IMR-90 (cell line): ENCODE measurements around the gene SEL1L2. TPM values are rescaled to one million over a fixed set of nuclear protein-coding genes. Genes with fewer than 3 reads are reported as not detected.

Experiments used
- ATAC-seq: fragments of 200-7000 bp; cut with Tn5 transposase; 2 replicates; pipeline ENCODE4 v1.9.1; 2020; ENCODE audit warnings: low read depth, mild to moderate bottlenecking, moderate library complexity
- BruUV-seq: library from RNA; stranded (reverse); fragments of 400-500 nt; replicated peaks from 2 replicates; lab custom pipeline; 2021; lab: Mats Ljungman, UMichigan
- CTCF ChIA-PET: fragments of 300-600 bp; formaldehyde crosslinking; extraction: SDS; loops from one replicate; lab custom pipeline; 2021; ENCODE audit warnings: antibody characterized with exemption; lab: Yijun Ruan, JAX
- POLR2A ChIA-PET: fragments of 300-600 bp; sonication (Branson Sonifier 250); formaldehyde crosslinking; loops from one replicate; lab custom pipeline; 2022; ENCODE audit warnings: antibody characterized with exemption; ENCODE audit not compliant: unreplicated experiment; lab: Charles Lee
- DNase-seq: peaks from one replicate; pipeline ENCODE4 v3.0.0; 2013
- H2AFZ ChIP-seq: replicated peaks from 2 replicates; pipeline ENCODE3; 2013; ENCODE audit warnings: low read length, mild to moderate bottlenecking; ENCODE audit not compliant: poor library complexity
- H2AK5ac ChIP-seq: 2 replicates; pipeline ENCODE4 v1.6.1; 2013; ENCODE audit warnings: low read depth, low read length, inconsistent platforms
- H2AK9ac ChIP-seq: replicated peaks from 2 replicates; pipeline ENCODE3; 2013; ENCODE audit warnings: mild to moderate bottlenecking, low read depth, low read length, moderate library complexity; ENCODE audit not compliant: poor library complexity
- H2BK120ac ChIP-seq: 2 replicates; pipeline ENCODE4 v1.6.1; 2013; ENCODE audit warnings: low read depth, low read length, inconsistent platforms
- H2BK15ac ChIP-seq: 3 replicates; pipeline ENCODE4 v1.6.1; 2013; ENCODE audit warnings: low read depth, low read length, inconsistent platforms
- H2BK20ac ChIP-seq: 2 replicates; pipeline ENCODE4 v1.6.1; 2013; ENCODE audit warnings: low read depth, mild to moderate bottlenecking, inconsistent platforms, low read length, moderate library complexity
- H2BK5ac ChIP-seq: 2 replicates; pipeline ENCODE4 v1.6.1; 2013; ENCODE audit warnings: mild to moderate bottlenecking, low read depth, low read length, inconsistent platforms; ENCODE audit not compliant: poor library complexity, severe bottlenecking
- H3K14ac ChIP-seq: replicated peaks from 2 replicates; pipeline ENCODE4 v1.6.1; 2013; ENCODE audit warnings: low read depth, low read length, inconsistent platforms
- H3K18ac ChIP-seq: 2 replicates; pipeline ENCODE4 v1.6.1; 2013; ENCODE audit warnings: low read depth, low read length, control low read depth
- H3K23ac ChIP-seq: 2 replicates; pipeline ENCODE4 v1.6.1; 2013; ENCODE audit warnings: low read depth, low read length, inconsistent platforms
- H3K27ac ChIP-seq: 2 replicates; pipeline ENCODE4 v1.5.1; 2013; ENCODE audit warnings: mild to moderate bottlenecking, control low read depth, low read length; ENCODE audit not compliant: insufficient read depth
- H3K27me3 ChIP-seq: 2 replicates; pipeline ENCODE4 v1.6.1; 2013; ENCODE audit warnings: low read length; ENCODE audit not compliant: control insufficient read depth, insufficient read depth
- H3K36me3 ChIP-seq: 2 replicates; pipeline ENCODE4 v1.6.1; 2013; ENCODE audit warnings: low read length, mixed read lengths; ENCODE audit not compliant: control insufficient read depth, insufficient read depth
- H3K4ac ChIP-seq: 2 replicates; pipeline ENCODE4 v1.6.1; 2013; ENCODE audit warnings: low read depth, low read length, inconsistent platforms
- H3K4me1 ChIP-seq: 2 replicates; pipeline ENCODE4 v1.6.1; 2013; ENCODE audit warnings: low read length, mixed read lengths; ENCODE audit not compliant: control insufficient read depth, insufficient read depth
- H3K4me2 ChIP-seq: 2 replicates; pipeline ENCODE4 v1.6.1; 2013; ENCODE audit warnings: low read depth, mild to moderate bottlenecking, control low read depth, low read length, moderate library complexity
- H3K4me3 ChIP-seq: 2 replicates; pipeline ENCODE4 v1.5.1; 2013; ENCODE audit warnings: low read depth, mild to moderate bottlenecking, control low read depth, low read length, moderate library complexity; ENCODE audit not compliant: insufficient read depth
- H3K56ac ChIP-seq: 2 replicates; pipeline ENCODE4 v1.6.1; 2013; ENCODE audit warnings: low read length, inconsistent platforms; ENCODE audit not compliant: insufficient read depth; ENCODE audit errors: extremely low read depth
- H3K79me1 ChIP-seq, 2 experiments: 2 replicates each; pipeline ENCODE4 v1.6.1; 2013; ENCODE audit warnings: low read length in 2 of 2, inconsistent platforms in 1 of 2, low read depth in 1 of 2
- H3K9ac ChIP-seq: 2 replicates; pipeline ENCODE4 v1.6.1; 2013; ENCODE audit warnings: low read depth, low read length, control low read depth
- H3K9me1 ChIP-seq: 2 replicates; pipeline ENCODE4 v1.6.1; 2013; ENCODE audit warnings: low read length, inconsistent platforms; ENCODE audit not compliant: insufficient read depth
- H3K9me3 ChIP-seq: 2 replicates; pipeline ENCODE4 v1.6.1; 2013; ENCODE audit warnings: low read length; ENCODE audit not compliant: control insufficient read depth, insufficient read depth
- H4K20me1 ChIP-seq: 2 replicates; pipeline ENCODE4 v1.6.1; 2013; ENCODE audit warnings: low read length, inconsistent platforms; ENCODE audit not compliant: insufficient read depth
- H4K5ac ChIP-seq: 2 replicates; pipeline ENCODE4 v1.6.1; 2013; ENCODE audit warnings: mild to moderate bottlenecking, low read depth, low read length, control low read depth
- H4K8ac ChIP-seq, 2 experiments: 2 replicates each; pipeline ENCODE4 v1.6.1; 2013; ENCODE audit warnings: low read depth in 2 of 2, low read length in 2 of 2, control low read depth in 1 of 2, inconsistent platforms in 1 of 2
- H4K91ac ChIP-seq: 2 replicates; pipeline ENCODE4 v1.6.1; 2013; ENCODE audit warnings: low read depth, low read length, inconsistent platforms; ENCODE audit not compliant: insufficient read depth
- BHLHE40 ChIP-seq: fragments of 150-350 bp; IDR thresholded peaks from 2 replicates; pipeline ENCODE4 v1.6.1; 2016; ENCODE audit warnings: mild to moderate bottlenecking, low read depth, low read length
- CEBPB ChIP-seq: IDR thresholded peaks from 2 replicates; pipeline ENCODE4 v1.6.1; 2012; ENCODE audit warnings: low read depth, low read length, improper control_type of control experiment
- CHD1 ChIP-seq: IDR thresholded peaks from 2 replicates; pipeline ENCODE4 v1.6.1; 2012; ENCODE audit warnings: low read depth, low read length, improper control_type of control experiment
- FOS ChIP-seq: fragments of 150-350 bp; IDR thresholded peaks from 2 replicates; pipeline ENCODE4 v1.6.1; 2016; ENCODE audit warnings: low read depth, low read length
- MAFK ChIP-seq: IDR thresholded peaks from 2 replicates; pipeline ENCODE4 v1.6.1; 2012; ENCODE audit warnings: low read depth, low read length, improper control_type of control experiment
- MAZ ChIP-seq: IDR thresholded peaks from 2 replicates; pipeline ENCODE4 v1.6.1; 2012; ENCODE audit warnings: low read depth, mild to moderate bottlenecking, low read length, improper control_type of control experiment, moderate library complexity, borderline replicate concordance
- MXI1 ChIP-seq: IDR thresholded peaks from 2 replicates; pipeline ENCODE4 v1.6.1; 2012; ENCODE audit warnings: low read depth, mild to moderate bottlenecking, low read length, moderate library complexity, borderline replicate concordance
- NFE2L2 ChIP-seq: fragments of 150-350 bp; IDR thresholded peaks from 2 replicates; pipeline ENCODE4 v1.6.1; 2016; ENCODE audit warnings: low read depth, mild to moderate bottlenecking, low read length
- POLR2A ChIP-seq: IDR thresholded peaks from 2 replicates; pipeline ENCODE4 v1.6.1; 2012; ENCODE audit warnings: mild to moderate bottlenecking, low read depth, low read length
- RAD21 ChIP-seq: IDR thresholded peaks from 2 replicates; pipeline ENCODE4 v1.6.1; 2012; ENCODE audit warnings: low read length, improper control_type of control experiment
- RCOR1 ChIP-seq: IDR thresholded peaks from 2 replicates; pipeline ENCODE4 v1.6.1; 2012; ENCODE audit warnings: mild to moderate bottlenecking, low read length, improper control_type of control experiment; ENCODE audit not compliant: insufficient replicate concordance
- RFX5 ChIP-seq: IDR thresholded peaks from 2 replicates; pipeline ENCODE4 v1.8.0; 2012; ENCODE audit warnings: low read depth, mild to moderate bottlenecking, low read length, moderate library complexity
- SMC3 ChIP-seq: fragments of 150-350 bp; IDR thresholded peaks from 2 replicates; pipeline ENCODE4 v1.6.1; 2016; ENCODE audit warnings: low read depth, mild to moderate bottlenecking, antibody characterized with exemption, low read length, moderate library complexity
- dilution Hi-C: fragments of 300-500 bp; cut with HindIII; formaldehyde crosslinking; loops from one replicate; pipeline ENCODE4 v1.14.3; 2018; ENCODE audit warnings: low sequenced_read_pairs; ENCODE audit not compliant: unreplicated experiment
- in situ Hi-C: fragments of 300-500 bp; cut with MboI; formaldehyde crosslinking; loops from 3 replicates; pipeline ENCODE4 v1.14.3; 2019; ENCODE audit warnings: low sequenced_read_pairs, inconsistent platforms, mixed read lengths
- intact Hi-C: fragments of 100-400 bp; cut with micrococcal nuclease; formaldehyde crosslinking; loops from 2 replicates; pipeline ENCODE4 v1.10.0; 2022
- polyA plus RNA-seq, 3 experiments: library from polyadenylated mRNA; depleted of rRNA; stranded (reverse); fragments of >200 nt; gene quantifications; 2 replicates each; pipeline ENCODE4 v1.2.3, GENCODE V29; 2012; ENCODE audit warnings: low replicate concordance in 1 of 3
- total RNA-seq: library from RNA; depleted of rRNA; stranded (reverse); fragments of >200 nt; gene quantifications from 2 replicates; pipeline ENCODE4 v1.2.3, GENCODE V29; 2012
- TF ChIP-seq, protein P1 (sequence below): conservative IDR thresholded peaks from 2 replicates; pipeline ENCODE4 v1.5.1; 2012; ENCODE audit warnings: mild to moderate bottlenecking, low read depth, low read length, improper control_type of control experiment
- TF ChIP-seq, protein P2 (sequence below): fragments of 150-350 bp; IDR thresholded peaks from 2 replicates; pipeline ENCODE4 v1.6.1; 2017; ENCODE audit warnings: mild to moderate bottlenecking, antibody characterized with exemption, low read length, low read depth
- TF ChIP-seq, protein P3 (sequence below): fragments of 150-350 bp; IDR thresholded peaks from 2 replicates; pipeline ENCODE4 v1.6.1; 2016; ENCODE audit warnings: low read depth, mild to moderate bottlenecking, low read length, moderate library complexity, borderline replicate concordance

SEL1L2 gene
- total and polyA plus RNA-seq, 2 of the 4 experiments (the other 2 are of a cell fraction): not detected

DNA sequence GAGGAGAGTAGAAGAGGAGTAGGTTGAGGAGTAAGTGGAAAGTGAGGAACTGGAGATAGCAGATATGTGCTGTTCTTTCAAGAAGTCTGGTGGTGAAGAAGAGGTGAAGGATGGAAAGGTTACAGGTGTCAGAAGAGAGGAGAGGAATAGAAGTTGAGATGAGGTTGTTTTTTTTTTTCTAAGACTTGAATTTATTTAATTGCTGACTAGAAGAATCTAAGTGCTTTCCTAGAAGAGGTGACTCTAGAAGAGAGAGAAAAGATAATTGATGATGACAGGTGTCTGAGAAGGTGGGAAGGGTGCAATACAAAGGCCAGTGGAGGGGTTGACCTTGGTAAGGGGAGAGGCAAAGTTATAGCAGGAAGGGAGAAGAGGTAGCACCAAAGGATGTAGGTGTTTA lies 180.0 kb downstream of the SEL1L2 start:
- peaks cover 0 to 5% of the 10 kb centered on the region in 2 experiments; a peak in 1 of 4 replicates for H3K79me1 ChIP-seq
- H3K56ac ChIP-seq: no peak overlapping the region
- no peak overlapping the region for H3K9ac ChIP-seq
- H4K5ac ChIP-seq: no peak overlapping the region
- H2AK5ac ChIP-seq: no peak overlapping the region
- no peaks in the 10 kb centered on the region for H3K9me1 ChIP-seq
- intact Hi-C loops: no loop called here
- H3K18ac ChIP-seq: no peak overlapping the region
- no peak overlapping the region for H2AFZ ChIP-seq
- TF ChIP-seq SMC3: no peak
- no peak for TF ChIP-seq BHLHE40
- TF ChIP-seq MAFK: no peak
- no peak for TF ChIP-seq POLR2A
- TF ChIP-seq NFE2L2: no peak
- no peak for TF ChIP-seq RFX5
- TF ChIP-seq, protein P1, sequence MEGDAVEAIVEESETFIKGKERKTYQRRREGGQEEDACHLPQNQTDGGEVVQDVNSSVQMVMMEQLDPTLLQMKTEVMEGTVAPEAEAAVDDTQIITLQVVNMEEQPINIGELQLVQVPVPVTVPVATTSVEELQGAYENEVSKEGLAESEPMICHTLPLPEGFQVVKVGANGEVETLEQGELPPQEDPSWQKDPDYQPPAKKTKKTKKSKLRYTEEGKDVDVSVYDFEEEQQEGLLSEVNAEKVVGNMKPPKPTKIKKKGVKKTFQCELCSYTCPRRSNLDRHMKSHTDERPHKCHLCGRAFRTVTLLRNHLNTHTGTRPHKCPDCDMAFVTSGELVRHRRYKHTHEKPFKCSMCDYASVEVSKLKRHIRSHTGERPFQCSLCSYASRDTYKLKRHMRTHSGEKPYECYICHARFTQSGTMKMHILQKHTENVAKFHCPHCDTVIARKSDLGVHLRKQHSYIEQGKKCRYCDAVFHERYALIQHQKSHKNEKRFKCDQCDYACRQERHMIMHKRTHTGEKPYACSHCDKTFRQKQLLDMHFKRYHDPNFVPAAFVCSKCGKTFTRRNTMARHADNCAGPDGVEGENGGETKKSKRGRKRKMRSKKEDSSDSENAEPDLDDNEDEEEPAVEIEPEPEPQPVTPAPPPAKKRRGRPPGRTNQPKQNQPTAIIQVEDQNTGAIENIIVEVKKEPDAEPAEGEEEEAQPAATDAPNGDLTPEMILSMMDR: no peak
- no peak for TF ChIP-seq CHD1
- TF ChIP-seq, protein P2, sequence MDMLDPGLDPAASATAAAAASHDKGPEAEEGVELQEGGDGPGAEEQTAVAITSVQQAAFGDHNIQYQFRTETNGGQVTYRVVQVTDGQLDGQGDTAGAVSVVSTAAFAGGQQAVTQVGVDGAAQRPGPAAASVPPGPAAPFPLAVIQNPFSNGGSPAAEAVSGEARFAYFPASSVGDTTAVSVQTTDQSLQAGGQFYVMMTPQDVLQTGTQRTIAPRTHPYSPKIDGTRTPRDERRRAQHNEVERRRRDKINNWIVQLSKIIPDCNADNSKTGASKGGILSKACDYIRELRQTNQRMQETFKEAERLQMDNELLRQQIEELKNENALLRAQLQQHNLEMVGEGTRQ: no peak
- TF ChIP-seq, protein P3, sequence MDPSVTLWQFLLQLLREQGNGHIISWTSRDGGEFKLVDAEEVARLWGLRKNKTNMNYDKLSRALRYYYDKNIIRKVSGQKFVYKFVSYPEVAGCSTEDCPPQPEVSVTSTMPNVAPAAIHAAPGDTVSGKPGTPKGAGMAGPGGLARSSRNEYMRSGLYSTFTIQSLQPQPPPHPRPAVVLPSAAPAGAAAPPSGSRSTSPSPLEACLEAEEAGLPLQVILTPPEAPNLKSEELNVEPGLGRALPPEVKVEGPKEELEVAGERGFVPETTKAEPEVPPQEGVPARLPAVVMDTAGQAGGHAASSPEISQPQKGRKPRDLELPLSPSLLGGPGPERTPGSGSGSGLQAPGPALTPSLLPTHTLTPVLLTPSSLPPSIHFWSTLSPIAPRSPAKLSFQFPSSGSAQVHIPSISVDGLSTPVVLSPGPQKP: no peak
- no peak for TF ChIP-seq FOS
- TF ChIP-seq MXI1: no peak
- TF ChIP-seq RAD21: no peak
- no peak for TF ChIP-seq MAZ
- no peak for TF ChIP-seq CEBPB
- no peak for TF ChIP-seq RCOR1
- no peak overlapping the region for H4K91ac ChIP-seq
- CTCF ChIA-PET: no interaction called here
- H3K9me3 ChIP-seq: no peaks in the 10 kb centered on the region
- H2BK20ac ChIP-seq: no peak overlapping the region
- no peak overlapping the region for H3K14ac ChIP-seq
- DNase-seq (no peak), ATAC-seq (no peak)
- in situ Hi-C loops: no loop called here
- H3K23ac ChIP-seq: no peak overlapping the region
- H2BK5ac ChIP-seq: no peak overlapping the region
- H4K8ac ChIP-seq: no peak overlapping the region
- H3K4me3 ChIP-seq: no peak overlapping the region
- BruUV-seq: no TSS peak
- no peaks in the 10 kb centered on the region for H3K4me1 ChIP-seq
- H2BK120ac ChIP-seq: no peak overlapping the region
- no peak overlapping the region for H3K4me2 ChIP-seq
- no peaks in the 10 kb centered on the region for H4K20me1 ChIP-seq
- dilution Hi-C loops: no loop called here
- no peak overlapping the region for H3K27ac ChIP-seq
- no peak overlapping the region for H2BK15ac ChIP-seq
- H3K36me3 ChIP-seq: peaks cover 40% of the 10 kb centered on the region
- H2AK9ac ChIP-seq: no peak overlapping the region
- no peaks in the 10 kb centered on the region for H3K27me3 ChIP-seq
- POLR2A ChIA-PET: no interaction called here
- H3K4ac ChIP-seq: no peak overlapping the region
